Prostate gland (tissue), 2 donors: Measurements from ENCODE around the gene RPL21. TPM values are rescaled to one million over a fixed set of nuclear protein-coding genes. Genes with fewer than 3 reads are reported as not detected.

ENCODE experiments used
- DNase-seq: peaks from one replicate; pipeline ENCODE4 v3.0.0-alpha.2; 2019; ENCODE audit warnings: low spot score
- H3K27ac ChIP-seq, 2 donors: fragments of 200-600 bp; sonication (generic); 2 replicates each; pipeline ENCODE4 v1.5.1; 2017 to 2019
- H3K27me3 ChIP-seq: fragments of 200-600 bp; sonication (generic); replicated peaks from 2 replicates; pipeline ENCODE4 v1.5.1; 2019; ENCODE audit not compliant: insufficient read depth
- H3K36me3 ChIP-seq, 2 donors: fragments of 200-600 bp; sonication (generic); 1 replicate in 1 of 2; 2 replicates in 1 of 2; pipeline versions ENCODE4 v1.5.1 to v1.8.1; 2017 to 2019
- H3K4me1 ChIP-seq: fragments of 200-600 bp; sonication (generic); replicated peaks from 2 replicates; pipeline ENCODE4 v1.5.1; 2019
- H3K4me3 ChIP-seq, 2 donors: fragments of 200-600 bp; sonication (generic); 2 replicates each; pipeline ENCODE4 v1.5.1; 2017 to 2019
- H3K9me3 ChIP-seq: fragments of 200-600 bp; sonication (generic); 2 replicates; pipeline ENCODE4 v1.5.1; 2017
- POLR2A ChIP-seq: fragments of 450-650 bp; IDR thresholded peaks from one replicate; pipeline ENCODE4 v1.6.1; 2016; ENCODE audit warnings: antibody characterized with exemption, mild to moderate bottlenecking
- WGBS: methylation state at CpG from one replicate; pipeline ENCODE4 v1.1.5; 2018; 5-methylcytosine and 5-hydroxymethylcytosine counted together
- intact Hi-C: fragments of 100-400 bp; cut with DNase I; formaldehyde crosslinking; loops from one replicate; pipeline ENCODE4 v1.14.2; 2022
- small RNA-seq, 2 donors: library from RNA; depleted of rRNA; stranded (forward); fragments of <200 nt; gene quantifications; one replicate each; pipeline ENCODE3, GENCODE V24; 2016
- total RNA-seq, 2 donors: library from RNA; depleted of rRNA; stranded (reverse); fragments of >200 nt; gene quantifications; one replicate each; pipeline ENCODE4 v1.1.0, GENCODE V29; 2016

RPL21 gene
- total RNA-seq, 2 donors from 2014 or later, result 338 to 1,109 TPM

- DNase-seq, result no peak
- no peaks in the 10 kb centered on the region for H3K27me3 ChIP-seq
- H3K4me3 ChIP-seq, result no peak overlapping the region
- H3K27ac ChIP-seq, result no peak overlapping the region
- no peaks in the 10 kb centered on the region for H3K4me1 ChIP-seq
- 62% methylated on average over 2 of the region's 2 CpGs for WGBS
- H3K9me3 ChIP-seq, result no peaks in the 10 kb centered on the region
- H3K36me3 ChIP-seq, result no peaks in the 10 kb centered on the region
- intact Hi-C loops, result no loop called here
- no peak for TF ChIP-seq POLR2A
Observed at GRCh38 chr13:27304611-27305010, 53.3 kb downstream of the RPL21 start.

Small RNAs within 50 kb of the gene (small RNA-seq; reads per million reads assigned to genes)
- gene SNORA27 (0 reads per million in 2 donors), gene SNORD102 (0 reads per million in 2 donors)

Other genes with a start within 250 kb of the RPL21 start
- gene USP12, start 79.7 kb upstream of the RPL21 start, total RNA-seq, result 10 to 100 TPM; 11.3 to 21.5 TPM
- 10 to 100 TPM; 26.5 to 31.5 TPM for gene RASL11A, start 19.3 kb downstream of the RPL21 start, total RNA-seq
- 100 to 1,000 TPM in 1 of 2 donors, 10 to 100 TPM in 1; 95.0 to 142 TPM for gene GTF3A, start 173.1 kb downstream of the RPL21 start, total RNA-seq
- gene MTIF3, start 199.0 kb downstream of the RPL21 start, total RNA-seq, result 10 to 100 TPM; 44.8 to 52.3 TPM